Prostate gland (tissue), 2 donors: Measurements from ENCODE around the gene NUMB.

Experiments used
- POLR2A ChIP-seq: fragments of 450-650 bp; IDR thresholded peaks from one replicate; pipeline ENCODE4 v1.6.1; 2016; ENCODE audit warnings: antibody characterized with exemption, mild to moderate bottlenecking
- TF ChIP-seq, protein P1 (sequence below), 4 experiments: fragments of 200-600 bp in 2 of 4; fragments of 450-650 bp in 2 of 4; sonication (generic) in 2 of 4; IDR thresholded peaks; 1 replicate in 3 of 4; 2 replicates in 1 of 4; pipeline ENCODE4 v1.5.1; 2016 to 2019; ENCODE audit warnings: antibody characterized with exemption in 4 of 4, mild to moderate bottlenecking in 2 of 4, moderate library complexity in 2 of 4

- TF ChIP-seq POLR2A: no peak
- TF ChIP-seq, protein P1, sequence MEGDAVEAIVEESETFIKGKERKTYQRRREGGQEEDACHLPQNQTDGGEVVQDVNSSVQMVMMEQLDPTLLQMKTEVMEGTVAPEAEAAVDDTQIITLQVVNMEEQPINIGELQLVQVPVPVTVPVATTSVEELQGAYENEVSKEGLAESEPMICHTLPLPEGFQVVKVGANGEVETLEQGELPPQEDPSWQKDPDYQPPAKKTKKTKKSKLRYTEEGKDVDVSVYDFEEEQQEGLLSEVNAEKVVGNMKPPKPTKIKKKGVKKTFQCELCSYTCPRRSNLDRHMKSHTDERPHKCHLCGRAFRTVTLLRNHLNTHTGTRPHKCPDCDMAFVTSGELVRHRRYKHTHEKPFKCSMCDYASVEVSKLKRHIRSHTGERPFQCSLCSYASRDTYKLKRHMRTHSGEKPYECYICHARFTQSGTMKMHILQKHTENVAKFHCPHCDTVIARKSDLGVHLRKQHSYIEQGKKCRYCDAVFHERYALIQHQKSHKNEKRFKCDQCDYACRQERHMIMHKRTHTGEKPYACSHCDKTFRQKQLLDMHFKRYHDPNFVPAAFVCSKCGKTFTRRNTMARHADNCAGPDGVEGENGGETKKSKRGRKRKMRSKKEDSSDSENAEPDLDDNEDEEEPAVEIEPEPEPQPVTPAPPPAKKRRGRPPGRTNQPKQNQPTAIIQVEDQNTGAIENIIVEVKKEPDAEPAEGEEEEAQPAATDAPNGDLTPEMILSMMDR (IDR thresholded peaks at IDR 0.05): no peak
These were observed 98.9 kb downstream of the NUMB start for GRCh38 chr14:73359445-73359844.
